Measurements from ENCODE around the gene TUBAL3. TPM values are rescaled to one million over a fixed set of nuclear protein-coding genes. Genes with fewer than 3 reads are reported as not detected.

TUBAL3 gene
- total RNA-seq, 2 experiments from 2014 or later, result not detected

Other genes starting within 250 kb of the TUBAL3 start
- gene AKR1C8, start 219.7 kb downstream of the TUBAL3 start, total RNA-seq, result under 1 TPM in 1 of 2 experiments, not detected in 1; 0.14 TPM
- not detected for gene AKR1C4, start 208.0 kb downstream of the TUBAL3 start, total RNA-seq
- gene UCN3, start 39.9 kb downstream of the TUBAL3 start, total RNA-seq, result not detected
- gene NET1, start 7.7 kb upstream of the TUBAL3 start, total RNA-seq, result 10 to 100 TPM; 36.3 to 48.8 TPM
- gene CALML5, start 94.7 kb upstream of the TUBAL3 start, total RNA-seq, result not detected
- not detected for gene CALML3, start 120.1 kb upstream of the TUBAL3 start, total RNA-seq